Tongue (tissue), 2 donors: ENCODE measurements around the gene DRAM2. TPM values are rescaled to one million over a fixed set of nuclear protein-coding genes. Genes with fewer than 3 reads are reported as not detected.
A peak's percentile ranks its signal among the peaks of the same experiment; 100 is the strongest.

Source experiments
- DNase-seq: peaks from one replicate; pipeline ENCODE4 v3.0.0-alpha.2; 2015
- total RNA-seq: library from RNA; depleted of rRNA; stranded (reverse); fragments of >200 nt; gene quantifications from one replicate; pipeline ENCODE4 v1.2.3, GENCODE V29; 2014

Gene DRAM2
- 24.6 TPM for total RNA-seq

GRCh38 chr1:111139956-111140679, at the start of gene DRAM2, which contains the start of gene CEPT1:
Gene DRAM2, minus strand, starts transcription at chr1:111140093. Its CDS starts 8,539 bp downstream, at chr1:111131554.
Gene CEPT1, plus strand, starts transcription at chr1:111140223. Its CDS starts 7,492 bp downstream, at chr1:111147715.
- DNase-seq, result peak; percentile 98

GRCh38 chr1:111184663-111185062, 44.8 kb upstream of the DRAM2 start:
- no peak for DNase-seq

- DNase-seq, result no peak
Observed at GRCh38 chr1:111183308-111184069, 43.6 kb upstream of the DRAM2 start.

GRCh38 chr1:111182052-111182451, 42.2 kb upstream of the DRAM2 start:
- DNase-seq, result no peak

- no peak for DNase-seq
Observed at GRCh38 chr1:111179968-111180533, 40.2 kb upstream of the DRAM2 start.

GRCh38 chr1:111176678-111177077, 36.8 kb upstream of the DRAM2 start:
- no peak for DNase-seq

GRCh38 chr1:111175349-111175748, 35.5 kb upstream of the DRAM2 start:
- no peak for DNase-seq

- DNase-seq, result no peak
Observed at GRCh38 chr1:111174070-111174469, 34.2 kb upstream of the DRAM2 start.

GRCh38 chr1:111172463-111172862, 32.6 kb upstream of the DRAM2 start:
- no peak for DNase-seq

GRCh38 chr1:111164151-111164550, 24.3 kb upstream of the DRAM2 start:
- no peak for DNase-seq

GRCh38 chr1:111163363-111163762, 23.5 kb upstream of the DRAM2 start:
- DNase-seq, result no peak

GRCh38 chr1:111162488-111162880, 22.6 kb upstream of the DRAM2 start:
- DNase-seq, result no peak

- DNase-seq, result peak; percentile 2
Observed at GRCh38 chr1:111161843-111162487, 22.1 kb upstream of the DRAM2 start.

- no peak for DNase-seq
Observed at GRCh38 chr1:111157431-111157830, 17.5 kb upstream of the DRAM2 start.

- DNase-seq, result no peak
Observed at GRCh38 chr1:111154021-111154999, 14.4 kb upstream of the DRAM2 start.

- no peak for DNase-seq
Observed at GRCh38 chr1:111151838-111152237, 11.9 kb upstream of the DRAM2 start.

- no peak for DNase-seq
Observed at GRCh38 chr1:111148376-111148881, 8.5 kb upstream of the DRAM2 start.

- DNase-seq, result no peak
Observed at GRCh38 chr1:111147948-111148347, 8.1 kb upstream of the DRAM2 start.

GRCh38 chr1:111145963-111146768, 6.3 kb upstream of the DRAM2 start:
- DNase-seq, result no peak

GRCh38 chr1:111145542-111145941, 5.6 kb upstream of the DRAM2 start:
- no peak for DNase-seq
